Stimulated activated CD8-positive, alpha-beta memory T cell treated with anti-CD3 and anti-CD28 coated beads, Interleukin-15, amount 100 ng/mL, for 1 hour (primary cell): ENCODE results near the gene ELL.

Source experiments
- DNase-seq: peaks from one replicate; pipeline ENCODE4 v3.0.0-alpha.2; 2020; ENCODE audit warnings: low read depth

Gene ELL

DNA sequence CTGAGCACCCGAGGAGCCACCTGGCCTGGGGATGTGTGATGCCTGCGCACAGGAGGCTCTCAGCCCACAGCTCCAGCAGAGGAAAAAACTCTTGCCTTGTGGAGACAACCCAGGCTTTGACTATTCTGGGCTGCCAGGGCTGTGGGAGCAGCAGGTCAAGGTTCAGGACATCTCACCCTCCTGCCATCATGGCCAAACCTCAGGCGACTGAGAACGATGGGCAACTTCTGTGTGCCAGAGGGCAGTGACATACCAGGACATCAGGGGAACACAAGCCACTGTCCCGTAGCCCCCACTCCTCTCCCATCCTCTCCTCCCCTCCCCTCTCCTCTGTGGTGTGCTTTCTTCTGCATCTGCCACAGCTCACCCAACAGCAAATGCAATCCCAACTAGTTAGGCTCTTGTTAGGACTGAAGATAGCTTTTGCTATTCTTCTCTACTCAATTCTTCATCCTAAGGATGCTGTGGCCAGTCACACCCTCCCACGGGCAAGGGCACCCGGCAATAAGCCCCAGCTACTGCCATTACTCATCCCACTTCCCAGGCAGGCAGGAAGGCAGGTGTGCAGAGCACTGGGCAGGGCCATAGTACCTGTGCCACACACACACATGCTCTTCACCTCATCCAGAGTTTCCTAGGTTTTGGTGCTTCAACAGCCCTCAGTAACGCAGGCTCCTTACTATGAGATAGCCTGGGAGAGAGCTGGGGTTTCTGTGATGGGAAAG lies 16.8 kb downstream of the ELL start:
- DNase-seq = no peak

DNA sequence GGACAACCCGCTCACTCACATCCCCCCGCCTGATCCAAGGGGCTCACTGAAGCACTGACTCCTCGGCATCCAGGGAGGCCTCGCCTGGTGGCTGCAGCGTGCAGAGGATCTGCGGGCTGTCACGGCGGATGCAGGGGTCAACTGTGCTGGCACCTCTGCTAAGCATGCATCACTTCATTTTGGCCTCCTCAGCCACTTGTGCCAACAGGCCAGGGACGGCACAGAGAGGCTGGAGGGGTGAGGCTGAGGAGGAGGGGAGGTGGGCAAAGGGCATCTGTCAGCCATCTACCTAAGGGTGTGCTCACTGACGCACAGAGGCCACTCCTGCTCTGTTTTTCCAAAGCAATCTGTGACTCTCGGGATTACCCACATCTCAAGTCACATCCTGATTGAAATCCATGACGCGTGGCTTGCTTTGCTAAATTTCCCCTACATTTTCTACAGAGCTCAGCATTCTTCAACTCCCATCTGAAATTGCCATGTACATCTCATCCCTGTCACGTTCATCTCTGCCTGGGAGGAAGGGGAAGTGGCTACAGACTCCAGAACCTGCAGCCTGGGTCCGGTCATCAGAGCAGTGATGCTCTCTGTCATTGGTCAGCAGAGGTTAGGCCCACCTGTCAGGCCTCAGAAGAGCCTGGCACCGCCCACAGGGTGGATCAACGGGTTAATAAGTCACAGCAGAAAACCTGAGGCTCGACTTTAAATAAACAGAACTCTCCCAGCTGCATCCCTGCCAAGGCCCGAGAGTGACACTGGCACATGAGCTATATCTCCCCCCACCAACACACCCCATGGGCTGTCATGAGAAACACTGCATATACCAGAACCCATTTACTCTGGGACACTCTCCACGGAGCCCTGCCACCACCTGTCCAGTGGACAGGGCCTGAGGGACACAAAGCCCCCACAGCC lies 17.6 kb downstream of the ELL start:
- no peak for DNase-seq

DNA sequence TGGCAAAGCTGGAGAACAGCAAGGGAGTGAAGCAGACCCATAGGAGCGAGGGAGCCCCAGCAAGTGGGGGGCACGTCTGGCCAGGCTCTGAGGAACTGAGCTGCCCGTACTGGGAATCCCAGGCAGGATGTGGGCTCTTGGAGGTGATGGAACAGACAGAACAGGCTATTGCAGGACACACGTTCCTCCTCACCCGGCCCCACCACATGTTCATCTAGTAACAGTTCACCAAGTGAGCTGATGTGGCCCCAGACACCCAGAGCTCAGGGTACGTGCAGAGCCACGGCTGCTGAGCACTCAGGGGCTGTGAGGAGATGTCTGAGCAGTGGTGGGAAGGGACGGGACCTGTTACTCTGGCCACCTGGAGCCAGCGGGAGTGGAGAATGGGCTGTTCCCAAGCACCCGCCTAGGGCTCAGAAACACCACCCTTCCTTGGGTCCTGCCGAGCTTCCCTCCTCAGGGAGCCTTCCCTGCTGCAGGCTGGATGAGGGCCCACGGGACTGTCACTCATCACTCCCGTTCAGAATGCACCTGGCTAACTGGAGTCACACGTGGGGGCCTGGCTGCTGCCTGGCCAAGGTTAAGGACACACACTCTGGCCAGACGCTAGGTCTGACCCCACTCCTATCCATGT lies 18.4 kb downstream of the ELL start:
- no peak for DNase-seq

DNA sequence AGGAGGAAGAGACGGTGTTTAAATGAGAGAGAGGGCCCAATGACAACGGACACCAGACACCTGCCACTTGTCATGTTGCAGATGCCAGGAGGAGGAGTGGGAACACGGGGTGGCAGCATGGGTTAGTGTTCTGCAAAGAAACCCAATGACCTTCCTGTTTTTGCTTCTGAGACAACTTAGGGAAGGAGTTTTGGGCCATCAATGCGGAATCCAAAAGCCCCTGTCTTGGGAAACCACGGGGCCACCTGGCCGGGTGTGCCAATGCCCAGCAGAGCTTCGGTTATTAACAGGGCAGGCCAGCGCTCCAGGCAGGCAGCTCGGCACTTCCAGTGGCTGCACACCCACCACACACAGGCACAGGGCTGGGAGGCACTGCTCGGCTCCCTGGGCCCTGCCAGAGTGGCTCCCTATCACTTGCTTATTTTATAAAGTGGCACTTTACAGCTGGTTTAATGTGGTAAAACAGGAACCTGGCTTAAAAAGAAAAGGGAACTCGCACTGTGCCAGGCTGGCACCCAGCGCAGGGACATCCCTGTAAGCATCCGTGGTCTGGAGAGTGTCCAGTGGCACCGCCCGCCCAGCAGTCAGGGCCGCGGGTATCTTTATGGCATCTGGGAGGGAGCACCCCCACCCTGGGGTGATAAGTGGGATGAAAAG lies 19.1 kb downstream of the ELL start:
- DNase-seq = no peak

DNA sequence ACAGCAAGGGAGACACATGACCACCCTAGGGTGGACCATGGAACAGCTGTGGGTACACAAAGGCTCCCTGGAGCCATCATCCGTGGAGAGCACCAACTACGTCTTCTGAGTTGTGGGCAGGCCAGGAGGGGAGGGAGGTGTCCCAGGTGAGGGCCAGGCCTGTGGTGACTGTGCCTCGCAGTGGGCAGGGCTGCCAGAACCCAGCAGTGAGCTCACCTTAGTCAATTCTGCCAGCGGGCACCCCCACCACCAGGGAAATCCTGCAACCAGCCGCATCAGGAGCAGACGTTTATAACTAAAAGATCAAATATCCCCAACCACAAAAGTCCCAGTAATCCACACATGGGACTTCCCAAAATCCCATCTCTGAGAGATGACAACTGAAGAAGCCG lies 19.6 kb downstream of the ELL start:
- no peak for DNase-seq

DNA sequence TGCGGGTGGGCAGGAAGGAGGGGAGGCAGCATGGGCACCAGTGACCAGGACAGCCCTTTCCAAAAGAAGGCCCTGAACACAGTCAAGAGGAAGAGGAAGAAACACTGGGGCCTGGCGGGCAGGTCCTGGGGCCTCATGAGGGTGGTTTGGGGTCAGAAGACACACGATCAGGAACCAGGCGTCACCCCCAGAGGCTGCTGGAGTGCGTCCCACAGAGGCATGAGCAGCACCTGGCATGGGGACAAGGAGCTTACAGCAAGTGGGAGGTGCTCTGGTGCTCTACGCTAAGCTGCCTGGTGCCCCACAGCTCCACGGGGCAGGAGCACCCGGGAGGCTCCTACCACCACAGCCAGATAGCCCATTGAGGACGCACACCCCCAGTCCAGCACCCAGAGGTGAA lies 20.0 kb downstream of the ELL start:
- DNase-seq = no peak

DNA sequence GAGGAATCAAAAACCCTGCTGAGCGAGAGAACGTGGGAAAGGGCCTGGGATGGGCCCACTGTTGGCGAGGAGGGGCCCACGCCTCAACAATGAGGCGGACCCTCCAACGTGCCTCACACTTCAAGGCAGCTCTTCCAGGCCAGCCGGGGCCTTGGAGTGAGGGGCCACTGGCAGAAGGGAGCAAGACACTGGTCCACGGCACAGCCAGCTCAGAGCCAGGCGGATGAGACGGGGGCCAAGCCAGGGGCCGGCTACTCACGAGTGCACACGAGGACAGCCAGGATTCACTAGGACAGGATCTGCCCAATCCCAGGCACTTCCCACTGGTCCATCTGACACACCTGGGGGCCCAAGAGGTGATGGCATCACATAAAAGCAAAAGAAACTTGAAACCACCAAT lies 20.5 kb downstream of the ELL start:
- DNase-seq = no peak

DNA sequence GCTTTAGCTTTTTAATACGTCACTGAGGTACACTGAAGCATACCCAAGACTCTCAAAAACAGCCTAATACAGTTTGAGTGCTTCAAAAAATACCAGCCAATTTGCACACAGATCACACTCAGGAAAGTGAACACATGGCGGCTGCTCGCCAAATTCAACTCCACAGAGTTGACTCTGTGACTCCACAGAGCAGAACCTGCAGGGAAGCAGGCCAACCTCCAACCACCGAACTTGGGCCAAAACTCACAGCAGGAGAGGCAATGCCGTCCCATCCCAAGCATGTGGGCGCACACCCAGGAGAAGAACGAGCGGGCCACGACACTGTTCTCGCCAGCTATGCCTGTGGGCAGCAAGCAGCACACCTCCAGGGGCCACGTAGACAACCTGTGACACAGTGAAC lies 21.1 kb downstream of the ELL start:
- DNase-seq = no peak

DNA sequence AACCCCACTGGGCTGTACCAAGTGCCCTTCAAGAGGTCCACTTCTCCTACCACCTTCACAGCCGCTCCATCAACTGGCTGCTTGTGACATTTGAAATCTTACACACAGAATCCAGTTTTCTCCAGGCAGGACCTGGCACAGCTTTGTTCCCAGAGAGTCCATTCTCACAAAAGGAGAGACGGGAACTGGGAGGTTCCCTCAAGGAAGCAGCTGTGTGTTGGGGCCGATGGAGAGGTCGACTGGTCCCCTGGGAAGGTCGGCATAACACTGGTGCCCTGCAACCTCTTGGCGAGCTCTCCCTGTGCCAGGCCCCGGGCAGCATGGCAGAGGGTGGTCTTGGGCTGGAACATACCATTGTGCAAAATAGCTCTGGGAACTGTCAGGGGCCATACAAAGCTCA lies 21.5 kb downstream of the ELL start:
- no peak for DNase-seq

DNA sequence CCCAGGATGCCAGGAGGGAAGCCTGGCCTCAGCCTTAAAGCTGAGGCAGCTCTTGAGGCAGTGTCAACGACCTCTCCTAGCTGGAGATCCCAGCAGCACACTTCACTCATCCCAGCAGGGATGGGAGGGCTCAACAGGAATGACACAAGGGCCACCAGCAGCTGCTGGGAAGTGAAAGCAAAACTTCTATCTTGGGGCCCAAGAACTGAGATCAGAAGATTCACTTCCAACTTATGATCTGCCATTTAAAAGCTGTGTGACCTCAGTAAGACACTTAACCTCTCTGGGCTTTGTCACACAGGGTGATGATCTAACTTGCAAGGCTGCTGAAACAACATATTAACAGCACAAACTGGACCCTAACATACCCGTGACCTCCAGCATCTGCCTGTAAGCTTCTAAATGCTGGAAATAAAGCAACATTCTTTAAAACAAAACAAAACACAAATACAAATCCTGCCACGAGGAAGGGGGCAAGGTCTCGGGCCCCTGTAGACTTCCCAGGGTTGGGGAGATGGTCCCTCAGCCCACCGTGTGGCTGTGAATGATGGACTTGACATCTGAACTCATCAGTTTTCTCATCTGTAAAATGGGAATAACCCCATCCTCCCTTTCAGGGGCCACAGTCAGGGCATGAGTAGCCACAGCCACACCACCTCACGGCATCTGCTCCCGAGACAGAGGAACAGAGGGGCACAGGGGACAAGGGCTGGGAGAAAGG lies 22.7 kb downstream of the ELL start:
- DNase-seq = no peak

DNA sequence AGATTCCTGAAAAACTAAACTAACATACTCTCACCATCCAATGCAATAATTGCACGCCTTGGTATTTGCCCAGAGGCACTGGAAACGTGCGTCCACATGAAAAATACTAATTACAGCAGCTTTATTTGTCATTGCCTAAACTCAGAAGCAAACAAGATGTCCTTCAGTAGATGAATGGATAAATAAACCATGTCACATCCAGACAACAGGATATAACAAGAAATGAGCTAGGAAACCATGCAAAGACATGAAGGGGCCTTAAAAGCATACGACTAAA lies 25.0 kb downstream of the ELL start:
- DNase-seq = no peak

DNA sequence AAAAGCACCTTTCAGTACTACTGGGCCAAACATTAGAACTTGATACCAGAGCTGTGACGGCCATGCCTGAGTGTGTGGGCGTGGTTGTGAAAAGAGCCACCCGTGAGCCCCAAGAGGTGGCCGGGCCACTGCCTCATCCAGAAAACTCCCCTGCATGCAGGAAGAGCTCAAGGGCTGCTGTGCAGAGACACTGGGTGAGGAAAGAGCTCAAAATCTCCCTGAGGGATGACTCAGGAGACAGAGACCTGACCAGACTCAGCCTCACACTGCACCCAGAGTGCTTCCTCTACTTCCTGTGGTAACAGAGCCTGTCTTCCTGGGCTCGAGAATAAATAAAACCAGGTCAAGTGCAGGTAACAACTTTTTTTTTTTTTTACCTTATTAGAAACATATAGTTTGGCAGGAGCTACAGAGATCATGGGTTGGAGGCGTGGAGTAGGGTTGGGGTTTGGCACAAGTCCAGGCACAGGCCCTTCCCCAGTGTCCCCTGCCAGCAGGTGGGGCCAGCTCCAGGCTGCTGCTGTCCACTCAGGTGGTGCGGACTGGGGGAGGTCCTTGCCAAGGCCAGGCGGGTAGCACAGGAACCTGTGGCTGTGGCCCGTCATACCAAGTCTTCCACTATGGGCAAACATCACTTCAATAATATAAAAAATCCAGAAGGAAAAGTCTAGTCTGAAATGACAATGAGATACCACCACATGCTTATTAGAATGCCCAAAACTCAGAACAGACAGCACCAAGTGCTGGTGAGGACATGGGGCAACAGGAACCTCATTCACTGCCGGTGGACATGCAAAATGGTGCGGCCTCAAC lies 25.5 kb downstream of the ELL start:
- DNase-seq = no peak

DNA sequence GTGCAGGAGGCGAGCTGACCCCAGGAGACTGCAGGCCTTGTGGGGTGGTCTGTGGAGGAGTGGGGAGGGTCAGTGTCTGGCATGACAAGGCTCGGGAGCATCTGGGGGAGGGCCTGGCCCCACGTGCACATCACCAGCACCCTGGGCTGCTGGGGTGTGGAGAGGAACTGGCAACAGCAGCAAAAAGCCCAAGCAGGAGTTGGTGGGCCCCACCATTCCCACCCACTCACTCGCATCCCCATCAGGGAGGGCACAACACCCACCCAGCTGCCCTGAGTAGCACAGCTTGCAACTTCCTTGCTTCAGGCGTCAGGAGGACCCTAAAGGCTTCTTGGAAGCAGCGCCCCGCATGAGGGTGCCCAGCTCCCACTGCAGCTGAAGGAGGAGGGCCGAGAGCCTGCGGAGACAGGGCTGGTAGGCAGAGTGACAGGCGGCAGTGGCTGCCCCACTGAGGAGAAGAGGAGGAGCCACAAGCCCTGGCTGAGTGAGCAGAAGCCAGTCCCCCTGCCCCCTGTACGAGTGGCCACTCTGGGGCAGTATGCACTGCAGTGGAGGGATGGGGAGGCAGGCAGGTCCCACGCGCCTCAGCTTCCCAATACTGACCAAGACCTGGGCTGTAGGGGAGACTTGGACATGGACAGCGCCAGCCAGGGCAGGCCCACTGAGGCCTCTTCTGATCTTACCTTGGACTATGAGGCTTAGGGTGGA lies 26.5 kb downstream of the ELL start:
- DNase-seq = no peak

DNA sequence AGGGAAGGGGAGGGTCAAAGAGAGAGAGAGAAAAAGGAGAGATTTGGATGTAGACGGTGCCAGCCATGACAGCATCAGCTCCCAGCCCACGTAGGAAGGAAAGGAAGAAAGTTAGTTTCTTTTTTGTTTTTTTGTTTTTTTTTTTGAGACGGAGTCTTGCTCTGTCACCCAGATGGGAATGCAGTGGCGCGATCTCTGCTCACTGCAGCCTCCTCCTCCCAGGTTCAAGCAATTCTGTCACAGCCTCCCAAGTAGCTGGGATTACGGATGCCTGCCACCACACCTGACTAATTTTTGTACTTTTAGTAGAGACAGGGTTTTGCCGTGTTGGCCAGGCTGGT lies 27.6 kb downstream of the ELL start:
- no peak for DNase-seq

DNA sequence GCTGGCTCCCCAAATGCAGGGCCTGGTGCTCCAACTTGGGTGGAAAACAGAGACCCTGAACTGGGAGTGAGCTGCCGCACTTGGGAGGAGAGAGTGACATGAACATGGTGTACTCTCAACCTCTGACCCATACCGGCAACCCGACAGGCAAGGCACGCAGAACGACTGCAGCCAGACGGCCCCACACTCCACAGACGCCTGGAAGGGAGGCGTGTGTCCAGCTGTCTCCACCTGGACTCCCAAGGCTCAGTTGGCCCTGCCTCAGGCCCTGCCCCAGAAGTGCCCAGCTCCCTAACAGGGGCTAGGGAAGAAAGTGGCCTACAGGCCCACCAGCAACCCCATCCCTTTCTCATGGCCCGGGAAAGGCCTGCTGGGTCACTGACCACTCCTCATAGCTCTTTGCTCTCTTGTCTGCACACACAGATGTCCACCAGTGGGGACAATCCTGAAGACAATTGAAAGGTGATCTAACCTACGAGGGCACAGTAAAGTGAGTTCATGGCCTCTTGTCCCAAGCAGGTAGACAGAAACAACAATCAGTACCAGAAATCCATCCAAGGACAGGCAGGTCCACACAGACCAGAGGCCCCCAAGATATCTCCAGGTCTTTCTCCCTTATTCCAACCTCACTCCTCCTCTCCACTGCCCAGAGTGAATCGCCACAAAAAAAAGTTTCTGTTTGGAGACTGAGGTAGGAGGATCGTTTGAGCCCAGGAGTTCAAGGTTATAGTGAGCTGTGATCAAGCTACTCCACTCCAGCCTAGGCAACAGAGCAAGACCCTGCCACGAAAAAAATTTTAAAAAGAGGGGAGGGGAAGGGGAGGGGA lies 28.2 kb downstream of the ELL start:
- DNase-seq = no peak

DNA sequence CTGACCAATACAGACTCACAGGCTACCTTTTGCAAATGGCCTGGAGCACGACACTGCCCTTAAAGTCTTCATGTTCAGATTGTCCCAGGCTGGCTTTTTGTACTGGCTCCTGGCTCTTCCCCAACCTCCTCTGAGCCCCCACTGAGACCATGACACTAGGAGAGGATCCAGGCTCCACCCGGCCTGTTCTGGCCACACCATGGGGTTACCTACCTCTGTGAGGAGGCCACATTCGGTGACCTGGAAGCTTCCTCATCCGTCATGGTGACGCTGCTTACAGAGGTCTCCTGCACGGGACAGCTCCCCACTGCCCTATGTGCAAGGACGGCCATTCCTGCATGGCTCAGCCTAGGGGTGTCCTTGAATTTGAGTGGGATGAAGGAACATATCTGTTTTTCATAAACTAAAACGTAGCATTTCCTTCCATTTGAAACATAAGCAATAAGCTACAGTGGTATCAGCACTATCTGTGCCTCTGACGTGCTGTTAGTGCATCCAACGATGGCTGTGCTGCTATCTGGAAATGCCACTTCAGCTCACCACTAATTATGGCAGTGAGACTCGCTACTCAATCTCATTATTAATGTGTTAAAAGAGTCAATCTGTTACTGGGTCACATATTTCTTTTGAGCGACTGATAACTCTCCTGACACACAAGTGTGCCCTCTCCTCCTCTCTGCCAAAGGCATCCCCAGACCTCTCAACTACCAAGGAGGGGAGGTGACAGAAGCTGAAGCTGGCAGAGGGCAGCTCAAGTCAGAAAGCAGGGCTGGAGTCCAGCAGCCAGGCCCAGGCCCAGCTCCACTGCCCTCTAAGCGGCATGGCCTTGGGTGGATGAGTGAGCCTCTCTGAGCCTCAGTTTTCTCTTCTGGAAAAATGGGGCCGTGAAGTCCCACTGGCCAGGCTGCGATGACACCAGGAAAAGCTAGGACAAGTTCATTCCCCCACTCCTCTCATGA lies 29.6 kb downstream of the ELL start:
- DNase-seq = no peak

DNA sequence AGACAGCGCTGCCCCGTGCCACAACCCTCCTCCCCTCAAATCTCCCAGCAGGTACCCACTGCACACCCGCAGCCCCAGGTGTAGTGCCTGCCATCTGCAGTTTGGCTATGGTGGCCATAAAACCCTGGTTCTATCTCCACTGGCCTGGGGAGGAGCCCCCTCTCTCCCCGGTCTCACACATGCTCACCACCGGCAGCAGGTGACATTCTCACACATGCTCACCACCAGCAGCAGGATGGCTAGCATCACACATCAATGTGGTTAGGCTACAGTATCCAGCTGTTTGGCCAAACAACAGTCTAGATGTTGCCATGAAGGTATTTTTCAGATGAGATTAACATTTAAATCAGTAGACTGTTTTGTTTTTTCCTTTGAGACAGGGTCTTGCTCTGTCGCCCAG lies 31.1 kb downstream of the ELL start:
- DNase-seq = no peak

DNA sequence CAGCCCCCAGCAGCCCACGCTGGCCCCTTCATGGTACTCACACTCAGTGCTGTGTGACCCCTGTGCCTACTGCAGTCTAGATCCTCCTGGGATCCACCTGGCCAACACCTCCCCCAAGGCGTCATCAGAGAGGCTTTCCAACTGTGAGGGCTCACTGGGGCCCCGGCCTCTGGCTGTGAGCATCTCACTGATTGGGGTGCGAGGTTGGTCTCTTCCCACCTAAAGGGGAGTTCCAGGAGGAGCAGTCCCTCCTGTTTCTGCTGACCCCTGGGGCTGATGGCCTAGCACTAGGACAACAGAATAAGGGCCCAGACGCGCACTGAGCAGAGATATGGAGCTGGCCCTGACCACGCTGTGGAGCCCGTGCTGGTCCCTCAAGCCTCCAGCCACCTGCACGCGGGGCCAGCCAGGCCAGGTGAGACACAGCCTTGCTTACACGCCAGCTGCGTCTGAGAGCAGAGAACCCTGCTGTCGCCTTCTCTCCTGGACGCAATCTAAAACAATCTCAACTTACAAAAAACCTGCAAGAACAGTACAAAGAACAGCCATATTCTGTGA lies 32.2 kb downstream of the ELL start:
- DNase-seq = no peak
